Measurements from ENCODE around the gene CTXN3. TPM values are rescaled to one million over a fixed set of nuclear protein-coding genes. Genes with fewer than 3 reads are reported as not detected.
"Not testable (repeated sequence)": the region's sequence is repeated elsewhere in the genome, so short reads cannot be mapped to it uniquely, and the experiment has no call there.

The CTXN3 gene
- total RNA-seq, 1 donor from 2014 or later = not detected

DNA sequence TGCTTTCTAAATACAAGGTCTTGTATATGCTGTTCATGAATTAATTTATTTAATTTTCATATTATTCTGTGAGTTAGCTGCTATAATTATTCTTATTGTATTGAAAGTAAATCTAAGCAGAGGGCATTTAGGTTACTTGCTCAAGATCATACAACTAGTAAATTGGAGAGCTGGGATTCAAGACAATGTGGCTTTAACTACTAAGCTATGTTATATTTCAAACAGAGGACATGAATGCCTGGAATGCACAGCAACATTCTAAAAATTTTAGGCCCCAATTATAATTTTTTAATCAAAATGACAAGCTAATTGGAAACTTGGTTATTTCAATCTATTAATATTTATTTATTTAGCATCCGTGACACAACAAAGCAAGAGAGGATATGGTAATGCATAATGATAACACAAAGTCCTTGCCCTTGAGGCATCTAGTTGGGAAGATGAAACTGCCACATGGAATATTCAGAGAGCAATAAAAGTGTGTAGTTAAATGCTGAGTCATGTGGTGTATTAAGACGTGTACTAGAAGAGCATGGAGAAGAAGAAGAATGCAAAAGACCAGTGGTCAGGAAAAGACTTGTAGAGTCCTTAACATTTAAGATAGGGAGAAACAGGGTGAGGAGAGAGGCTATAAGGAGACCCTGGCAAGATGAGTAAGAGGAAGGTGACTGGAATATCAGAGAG, 24.4 kb downstream of the CTXN3 start:
- H3K4me2 ChIP-seq = no peak overlapping the region
- H3K9me3 ChIP-seq (ENCODE audit: low read depth) = no peaks in the 10 kb centered on the region
- Mint-ChIP-seq H3K4me3 (no peak overlapping the region), H3K36me3 (no peaks in the 10 kb centered on the region), H3K4me1 (no peaks in the 10 kb centered on the region), H3K27me3 (ENCODE audit: insufficient read depth, low read depth) (no peaks in the 10 kb centered on the region), H3K9me3 (peaks cover 5% of the 10 kb centered on the region), H3K27ac (no peak overlapping the region)
- H3K27me3 ChIP-seq = no peaks in the 10 kb centered on the region
- H3K4me1 ChIP-seq = no peaks in the 10 kb centered on the region
- H2AFZ ChIP-seq (replicated peaks) = no peak overlapping the region
- H3K4me3 ChIP-seq = no peak overlapping the region
- H3F3A ChIP-seq (ENCODE audit: low read depth) = no peaks in the 10 kb centered on the region
- no peaks in the 10 kb centered on the region for H3K36me3 ChIP-seq
- no peak overlapping the region for H3K9ac ChIP-seq
- no peaks in the 10 kb centered on the region for H3K79me2 ChIP-seq (ENCODE audit: low read depth)
- H4K20me1 ChIP-seq (ENCODE audit: low read depth) = no peaks in the 10 kb centered on the region
- no peak overlapping the region for H3K27ac ChIP-seq
- DNase-seq (ENCODE audit: low spot score) = no peak
- TF ChIP-seq, protein P1, sequence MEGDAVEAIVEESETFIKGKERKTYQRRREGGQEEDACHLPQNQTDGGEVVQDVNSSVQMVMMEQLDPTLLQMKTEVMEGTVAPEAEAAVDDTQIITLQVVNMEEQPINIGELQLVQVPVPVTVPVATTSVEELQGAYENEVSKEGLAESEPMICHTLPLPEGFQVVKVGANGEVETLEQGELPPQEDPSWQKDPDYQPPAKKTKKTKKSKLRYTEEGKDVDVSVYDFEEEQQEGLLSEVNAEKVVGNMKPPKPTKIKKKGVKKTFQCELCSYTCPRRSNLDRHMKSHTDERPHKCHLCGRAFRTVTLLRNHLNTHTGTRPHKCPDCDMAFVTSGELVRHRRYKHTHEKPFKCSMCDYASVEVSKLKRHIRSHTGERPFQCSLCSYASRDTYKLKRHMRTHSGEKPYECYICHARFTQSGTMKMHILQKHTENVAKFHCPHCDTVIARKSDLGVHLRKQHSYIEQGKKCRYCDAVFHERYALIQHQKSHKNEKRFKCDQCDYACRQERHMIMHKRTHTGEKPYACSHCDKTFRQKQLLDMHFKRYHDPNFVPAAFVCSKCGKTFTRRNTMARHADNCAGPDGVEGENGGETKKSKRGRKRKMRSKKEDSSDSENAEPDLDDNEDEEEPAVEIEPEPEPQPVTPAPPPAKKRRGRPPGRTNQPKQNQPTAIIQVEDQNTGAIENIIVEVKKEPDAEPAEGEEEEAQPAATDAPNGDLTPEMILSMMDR (IDR thresholded peaks at IDR 0.05) = no peak
- TF ChIP-seq EZH2 (IDR thresholded peaks at IDR 0.05) (no peak), EZH2phosphoT487 (IDR thresholded peaks at IDR 0.05) (no peak)

DNA sequence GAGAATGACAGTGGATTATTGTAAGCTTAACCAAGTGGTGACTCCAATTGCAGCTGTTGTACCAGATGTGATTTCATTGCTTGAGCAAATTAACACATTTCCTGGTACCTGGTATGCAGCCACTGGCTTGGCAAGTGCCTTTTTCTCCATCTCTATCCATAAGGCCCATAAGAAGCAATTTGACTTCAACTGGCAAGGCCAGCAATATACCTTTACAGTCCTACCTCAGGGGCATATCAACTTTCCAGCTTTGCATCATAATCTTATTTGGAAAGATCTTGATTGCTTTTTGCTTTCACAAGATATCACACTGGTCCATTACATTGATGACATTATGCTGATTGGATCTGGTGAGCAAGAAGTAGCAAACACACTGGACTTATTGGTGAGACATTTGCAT, 28.1 kb downstream of the CTXN3 start:
- H3F3A ChIP-seq (ENCODE audit: low read depth); H3K4me1 ChIP-seq; H3K9me3 Mint-ChIP-seq; H3K4me3 Mint-ChIP-seq; H4K20me1 ChIP-seq (ENCODE audit: low read depth); DNase-seq (ENCODE audit: low spot score); H3K4me3 ChIP-seq; H2AFZ ChIP-seq (replicated peaks); H3K4me2 ChIP-seq; H3K27ac ChIP-seq; H3K36me3 ChIP-seq; H3K9me3 ChIP-seq (ENCODE audit: low read depth); H3K27ac Mint-ChIP-seq; H3K36me3 Mint-ChIP-seq; H3K9ac ChIP-seq; H3K27me3 Mint-ChIP-seq (ENCODE audit: insufficient read depth, low read depth); H3K27me3 ChIP-seq; H3K79me2 ChIP-seq (ENCODE audit: low read depth); H3K4me1 Mint-ChIP-seq: not testable (repeated sequence)

DNA sequence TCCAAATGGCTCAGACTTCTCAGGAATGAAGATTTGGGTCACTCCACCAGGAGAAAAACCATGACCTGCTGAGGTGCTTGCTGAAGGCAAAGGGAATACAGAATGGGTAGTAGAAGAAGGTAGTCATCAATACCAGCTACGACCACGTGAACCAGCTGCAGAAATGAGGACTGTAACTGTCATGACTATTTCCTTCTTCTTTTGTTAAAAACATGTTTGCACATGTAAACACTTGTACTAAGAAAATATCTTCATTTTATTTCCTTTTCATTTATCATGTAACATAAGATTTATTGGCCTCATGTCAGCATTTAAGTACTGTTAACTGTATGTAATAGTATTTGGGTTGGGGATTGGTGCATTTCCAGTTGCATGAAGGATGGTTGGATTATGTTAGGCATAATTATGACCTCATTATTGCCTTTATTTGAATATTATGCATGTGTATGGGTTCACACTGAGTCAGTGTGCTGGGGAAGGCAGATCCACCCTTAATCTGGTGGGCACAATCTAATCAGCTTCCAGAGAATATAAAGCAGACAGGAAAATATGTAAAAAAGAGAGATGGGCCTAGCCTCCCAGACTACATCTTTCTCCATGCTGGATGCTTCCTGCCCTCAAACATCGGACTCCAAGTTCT, 30.9 kb downstream of the CTXN3 start:
- not testable (repeated sequence) for H3K36me3 Mint-ChIP-seq; H3K36me3 ChIP-seq; H2AFZ ChIP-seq (replicated peaks); H3K9me3 ChIP-seq (ENCODE audit: low read depth); H3K27ac Mint-ChIP-seq; H3K4me2 ChIP-seq; H3K9ac ChIP-seq; H3K27me3 Mint-ChIP-seq (ENCODE audit: insufficient read depth, low read depth); H3K4me3 Mint-ChIP-seq; H4K20me1 ChIP-seq (ENCODE audit: low read depth); DNase-seq (ENCODE audit: low spot score); H3K4me1 Mint-ChIP-seq; H3K79me2 ChIP-seq (ENCODE audit: low read depth); H3K4me1 ChIP-seq; H3K4me3 ChIP-seq; H3K27me3 ChIP-seq; H3F3A ChIP-seq (ENCODE audit: low read depth); H3K9me3 Mint-ChIP-seq; H3K27ac ChIP-seq

DNA sequence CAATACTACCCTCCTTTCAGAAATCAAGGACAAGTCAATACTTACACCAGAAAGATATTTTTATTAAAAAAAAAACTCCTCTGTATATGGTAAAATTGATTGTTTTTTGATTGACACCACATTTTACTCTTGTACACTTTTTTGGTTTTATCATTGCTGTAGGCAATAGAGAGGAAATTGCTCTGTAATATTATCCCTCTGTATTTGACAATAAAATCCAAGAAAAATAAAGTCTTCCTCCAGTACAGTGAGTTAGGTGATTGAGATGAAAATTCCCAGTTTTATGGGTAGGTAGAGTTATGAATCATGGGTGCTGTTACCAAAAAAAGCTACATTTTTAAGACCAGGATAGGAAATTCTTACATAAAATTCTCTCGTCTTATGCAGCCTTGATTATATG, 31.7 kb downstream of the CTXN3 start:
- H3K9ac ChIP-seq = no peak overlapping the region
- peaks cover 3% of the 10 kb centered on the region for H3K9me3 Mint-ChIP-seq
- no peaks in the 10 kb centered on the region for H3K79me2 ChIP-seq (ENCODE audit: low read depth)
- H3K27me3 ChIP-seq = no peaks in the 10 kb centered on the region
- no peak overlapping the region for H3K4me3 Mint-ChIP-seq
- H3K4me2 ChIP-seq = no peak overlapping the region
- no peaks in the 10 kb centered on the region for H3K4me1 Mint-ChIP-seq
- no peak for DNase-seq (ENCODE audit: low spot score)
- no peak overlapping the region for H2AFZ ChIP-seq (replicated peaks)
- H3K27me3 Mint-ChIP-seq (ENCODE audit: insufficient read depth, low read depth) = no peaks in the 10 kb centered on the region
- no peak overlapping the region for H3K27ac ChIP-seq
- no peak overlapping the region for H3K4me3 ChIP-seq
- H3K36me3 ChIP-seq = no peaks in the 10 kb centered on the region
- H3K4me1 ChIP-seq = no peaks in the 10 kb centered on the region
- TF ChIP-seq, protein P1 (IDR thresholded peaks at IDR 0.05) = no peak
- no peak for TF ChIP-seq EZH2 (IDR thresholded peaks at IDR 0.05)
- no peak for TF ChIP-seq EZH2phosphoT487 (IDR thresholded peaks at IDR 0.05)
- no peaks in the 10 kb centered on the region for H3K36me3 Mint-ChIP-seq
- H3F3A ChIP-seq (ENCODE audit: low read depth) = no peaks in the 10 kb centered on the region
- no peaks in the 10 kb centered on the region for H3K9me3 ChIP-seq (ENCODE audit: low read depth)
- H4K20me1 ChIP-seq (ENCODE audit: low read depth) = no peaks in the 10 kb centered on the region
- H3K27ac Mint-ChIP-seq = no peak overlapping the region

All from neural progenitor cell (in vitro differentiated cells).